Astrocyte (in vitro differentiated cells and primary cell): Measurements from ENCODE around the gene PLCXD3. TPM values are rescaled to one million over a fixed set of nuclear protein-coding genes. Genes with fewer than 3 reads are reported as not detected.

Experiments
- DNase-seq: peaks from one replicate; pipeline ENCODE4 v3.0.0-alpha.2; 2010; ENCODE audit warnings: low read depth
- FAIRE-seq: peaks from 2 replicates; lab custom pipeline; 2011; peaks lifted over from hg19 to GRCh38; lab: Jason Lieb, UNC
- H2AFZ ChIP-seq: 2 replicates; pipeline ENCODE4 v1.6.0; 2012; ENCODE audit warnings: low read depth, low read length, inconsistent platforms
- H3K27ac ChIP-seq: 2 replicates; pipeline ENCODE4 v1.5.1; 2011; ENCODE audit warnings: low read depth, low read length, inconsistent platforms
- H3K27me3 ChIP-seq: 2 replicates; pipeline ENCODE4 v1.6.0; 2011; ENCODE audit warnings: low read length, inconsistent platforms; ENCODE audit not compliant: insufficient read depth
- H3K36me3 ChIP-seq: 2 replicates; pipeline ENCODE4 v1.5.1; 2011; ENCODE audit warnings: low read length, inconsistent platforms; ENCODE audit not compliant: insufficient read depth
- H3K4me1 ChIP-seq: 2 replicates; pipeline ENCODE4 v1.5.1; 2011; ENCODE audit warnings: low read length, inconsistent platforms; ENCODE audit not compliant: insufficient read depth
- H3K4me2 ChIP-seq: 2 replicates; pipeline ENCODE4 v1.6.0; 2012; ENCODE audit warnings: low read length, inconsistent platforms
- H3K4me3 ChIP-seq: 2 replicates; pipeline ENCODE4 v1.5.1; 2011; ENCODE audit warnings: low read depth, mild to moderate bottlenecking, low read length, inconsistent platforms; ENCODE audit not compliant: insufficient read depth
- H3K79me2 ChIP-seq: 2 replicates; pipeline ENCODE4 v1.6.0; 2012; ENCODE audit warnings: mild to moderate bottlenecking, low read length, inconsistent platforms; ENCODE audit not compliant: insufficient read depth
- H3K9ac ChIP-seq: 2 replicates; pipeline ENCODE4 v1.6.0; 2012; ENCODE audit warnings: mild to moderate bottlenecking, low read length, inconsistent platforms
- H3K9me3 ChIP-seq: 2 replicates; pipeline ENCODE4 v1.5.1; 2012; ENCODE audit warnings: low read depth, mild to moderate bottlenecking, low read length, inconsistent platforms; ENCODE audit not compliant: insufficient read depth
- H4K20me1 ChIP-seq: 2 replicates; pipeline ENCODE4 v1.6.0; 2012; ENCODE audit warnings: low read length, inconsistent platforms; ENCODE audit not compliant: insufficient read depth
- H3K27ac Mint-ChIP-seq: one replicate; pipeline ENCODE4 v1.8.0; 2021; ENCODE audit warnings: mild to moderate bottlenecking, mixed read lengths; ENCODE audit not compliant: unreplicated experiment
- H3K27me3 Mint-ChIP-seq: one replicate; pipeline ENCODE4 v1.8.0; 2021; ENCODE audit warnings: low read depth, mixed read lengths; ENCODE audit not compliant: unreplicated experiment
- H3K36me3 Mint-ChIP-seq: one replicate; pipeline ENCODE4 v1.8.0; 2021; ENCODE audit warnings: low read depth, mixed read lengths; ENCODE audit not compliant: unreplicated experiment
- H3K4me1 Mint-ChIP-seq: one replicate; pipeline ENCODE4 v1.8.0; 2021; ENCODE audit warnings: low read depth, mixed read lengths; ENCODE audit not compliant: unreplicated experiment
- H3K4me3 Mint-ChIP-seq: one replicate; pipeline ENCODE4 v1.8.0; 2021; ENCODE audit warnings: mild to moderate bottlenecking, moderate library complexity, mixed read lengths; ENCODE audit not compliant: unreplicated experiment
- H3K9me3 Mint-ChIP-seq: one replicate; pipeline ENCODE4 v1.8.0; 2021; ENCODE audit warnings: mild to moderate bottlenecking, mixed read lengths; ENCODE audit not compliant: unreplicated experiment
- EZH2 ChIP-seq: IDR thresholded peaks from 2 replicates; pipeline ENCODE4 v1.6.1; 2012; ENCODE audit warnings: mild to moderate bottlenecking, low read length, inconsistent platforms; ENCODE audit not compliant: insufficient read depth
- total RNA-seq: library from RNA; stranded (reverse); gene quantifications from 2 replicates; pipeline ENCODE4 v1.2.1, GENCODE V29; 2021
- TF ChIP-seq, protein P1 (sequence below): IDR thresholded peaks from 2 replicates; pipeline ENCODE4 v1.5.1; 2011; ENCODE audit warnings: low read depth, mild to moderate bottlenecking, inconsistent platforms, low read length, moderate library complexity; ENCODE audit not compliant: insufficient read depth

Gene PLCXD3
- total RNA-seq, 1 donor from 2014 or later = 1.6 TPM

DNA sequence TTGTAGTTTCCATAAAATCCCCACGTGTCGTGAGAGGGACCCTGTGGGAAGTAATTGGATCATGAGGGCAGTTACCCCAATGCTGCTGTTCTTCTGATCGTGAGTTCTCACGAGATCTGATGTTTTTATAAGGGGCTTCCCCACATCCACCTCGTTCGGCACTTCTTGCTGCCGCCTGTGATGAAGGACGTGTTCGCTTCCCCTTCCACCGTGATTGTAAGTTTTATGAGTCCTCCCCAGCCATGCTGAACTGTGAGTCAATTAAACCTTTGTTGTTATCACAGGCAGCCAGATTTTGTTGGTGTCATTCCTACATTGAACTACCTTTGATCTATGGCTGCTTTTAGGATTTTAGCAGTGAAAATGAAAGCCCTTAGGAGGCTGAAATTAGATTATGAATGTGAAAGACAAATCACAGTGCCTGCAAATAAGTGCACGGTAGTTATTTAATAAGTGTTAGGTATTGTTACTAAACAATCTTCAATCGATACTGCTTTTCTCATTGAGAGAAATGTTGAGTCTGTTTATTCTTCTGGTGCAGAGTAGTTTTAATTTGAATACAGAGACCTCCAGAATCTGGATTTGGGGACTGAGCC is 229.1 kb downstream of the PLCXD3 start:
- H3K9me3 ChIP-seq = no peaks in the 10 kb centered on the region
- no peaks in the 10 kb centered on the region for H3K27me3 Mint-ChIP-seq
- no peak overlapping the region for H3K27ac Mint-ChIP-seq
- H3K27ac ChIP-seq = no peak overlapping the region
- H3K9ac ChIP-seq = no peak overlapping the region
- no peaks in the 10 kb centered on the region for H4K20me1 ChIP-seq
- DNase-seq (no peak), FAIRE-seq (no peak)
- H2AFZ ChIP-seq = no peak overlapping the region
- no peak for TF ChIP-seq EZH2
- TF ChIP-seq, protein P1, sequence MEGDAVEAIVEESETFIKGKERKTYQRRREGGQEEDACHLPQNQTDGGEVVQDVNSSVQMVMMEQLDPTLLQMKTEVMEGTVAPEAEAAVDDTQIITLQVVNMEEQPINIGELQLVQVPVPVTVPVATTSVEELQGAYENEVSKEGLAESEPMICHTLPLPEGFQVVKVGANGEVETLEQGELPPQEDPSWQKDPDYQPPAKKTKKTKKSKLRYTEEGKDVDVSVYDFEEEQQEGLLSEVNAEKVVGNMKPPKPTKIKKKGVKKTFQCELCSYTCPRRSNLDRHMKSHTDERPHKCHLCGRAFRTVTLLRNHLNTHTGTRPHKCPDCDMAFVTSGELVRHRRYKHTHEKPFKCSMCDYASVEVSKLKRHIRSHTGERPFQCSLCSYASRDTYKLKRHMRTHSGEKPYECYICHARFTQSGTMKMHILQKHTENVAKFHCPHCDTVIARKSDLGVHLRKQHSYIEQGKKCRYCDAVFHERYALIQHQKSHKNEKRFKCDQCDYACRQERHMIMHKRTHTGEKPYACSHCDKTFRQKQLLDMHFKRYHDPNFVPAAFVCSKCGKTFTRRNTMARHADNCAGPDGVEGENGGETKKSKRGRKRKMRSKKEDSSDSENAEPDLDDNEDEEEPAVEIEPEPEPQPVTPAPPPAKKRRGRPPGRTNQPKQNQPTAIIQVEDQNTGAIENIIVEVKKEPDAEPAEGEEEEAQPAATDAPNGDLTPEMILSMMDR = no peak
- no peaks in the 10 kb centered on the region for H3K27me3 ChIP-seq
- no peak overlapping the region for H3K4me2 ChIP-seq
- no peak overlapping the region for H3K4me3 Mint-ChIP-seq
- H3K4me1 Mint-ChIP-seq = no peaks in the 10 kb centered on the region
- H3K4me3 ChIP-seq = no peak overlapping the region
- H3K79me2 ChIP-seq = no peaks in the 10 kb centered on the region
- no peaks in the 10 kb centered on the region for H3K36me3 ChIP-seq
- no peaks in the 10 kb centered on the region for H3K4me1 ChIP-seq
- H3K9me3 Mint-ChIP-seq = no peaks in the 10 kb centered on the region
- H3K36me3 Mint-ChIP-seq = no peaks in the 10 kb centered on the region

DNA sequence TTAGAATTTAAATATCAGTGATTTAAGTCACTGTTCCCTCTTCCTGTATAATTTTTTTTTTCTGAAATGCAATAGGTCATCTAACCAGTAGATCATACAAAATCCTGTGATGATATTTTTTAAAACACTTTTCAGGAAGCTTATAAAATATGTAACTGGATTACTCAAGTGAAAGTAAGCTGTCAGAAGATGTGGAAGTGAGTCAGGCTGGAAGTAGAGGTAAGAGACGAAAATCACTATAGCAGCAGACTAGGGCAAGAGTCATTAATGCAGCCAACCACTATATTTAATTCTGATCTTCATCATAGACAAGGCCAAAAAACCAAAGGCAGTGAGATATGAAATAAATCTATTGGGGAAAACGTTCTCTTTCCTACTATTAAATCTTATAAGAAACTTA is 231.4 kb downstream of the PLCXD3 start:
- no peaks in the 10 kb centered on the region for H3K27me3 Mint-ChIP-seq

More for the DNA sequence above, 231.4 kb downstream of the PLCXD3 start:
- Histone ChIP-seq H3K9me3 (no peaks in the 10 kb centered on the region), H3K27me3 (no peaks in the 10 kb centered on the region), H3K79me2 (no peaks in the 10 kb centered on the region), H2AFZ (no peak overlapping the region), H3K4me1 (no peaks in the 10 kb centered on the region), H4K20me1 (no peaks in the 10 kb centered on the region), H3K36me3 (no peaks in the 10 kb centered on the region), H3K4me2 (no peak overlapping the region), H3K9ac (no peak overlapping the region), H3K4me3 (no peak overlapping the region), H3K27ac (no peak overlapping the region)
- Mint-ChIP-seq H3K9me3 (no peaks in the 10 kb centered on the region), H3K4me1 (peaks cover 7% of the 10 kb centered on the region), H3K27ac (no peak overlapping the region), H3K36me3 (no peaks in the 10 kb centered on the region), H3K4me3 (no peak overlapping the region)
- FAIRE-seq (no peak), DNase-seq (no peak)
- TF ChIP-seq, protein P1 = no peak
- no peak for TF ChIP-seq EZH2
